Measurements from ENCODE around the gene CSRNP3.

GRCh38 chr2:165681841-165682240 is 212.3 kb downstream of the CSRNP3 start:
- TF ChIP-seq POLR2A (IDR thresholded peaks at IDR 0.05): no peak
- TF ChIP-seq, protein P1, sequence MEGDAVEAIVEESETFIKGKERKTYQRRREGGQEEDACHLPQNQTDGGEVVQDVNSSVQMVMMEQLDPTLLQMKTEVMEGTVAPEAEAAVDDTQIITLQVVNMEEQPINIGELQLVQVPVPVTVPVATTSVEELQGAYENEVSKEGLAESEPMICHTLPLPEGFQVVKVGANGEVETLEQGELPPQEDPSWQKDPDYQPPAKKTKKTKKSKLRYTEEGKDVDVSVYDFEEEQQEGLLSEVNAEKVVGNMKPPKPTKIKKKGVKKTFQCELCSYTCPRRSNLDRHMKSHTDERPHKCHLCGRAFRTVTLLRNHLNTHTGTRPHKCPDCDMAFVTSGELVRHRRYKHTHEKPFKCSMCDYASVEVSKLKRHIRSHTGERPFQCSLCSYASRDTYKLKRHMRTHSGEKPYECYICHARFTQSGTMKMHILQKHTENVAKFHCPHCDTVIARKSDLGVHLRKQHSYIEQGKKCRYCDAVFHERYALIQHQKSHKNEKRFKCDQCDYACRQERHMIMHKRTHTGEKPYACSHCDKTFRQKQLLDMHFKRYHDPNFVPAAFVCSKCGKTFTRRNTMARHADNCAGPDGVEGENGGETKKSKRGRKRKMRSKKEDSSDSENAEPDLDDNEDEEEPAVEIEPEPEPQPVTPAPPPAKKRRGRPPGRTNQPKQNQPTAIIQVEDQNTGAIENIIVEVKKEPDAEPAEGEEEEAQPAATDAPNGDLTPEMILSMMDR (IDR thresholded peaks at IDR 0.05): no peak
